GM18867 (cell line): Measurements from ENCODE around the gene SLITRK4.

Source experiments
- ATAC-seq: cut with Tn5 transposase; IDR thresholded peaks from one replicate; pipeline ENCODE4 v1.9.1; 2021; ENCODE audit warnings: mild to moderate bottlenecking, moderate library complexity; ENCODE audit not compliant: unreplicated experiment

SLITRK4 gene, protein sequence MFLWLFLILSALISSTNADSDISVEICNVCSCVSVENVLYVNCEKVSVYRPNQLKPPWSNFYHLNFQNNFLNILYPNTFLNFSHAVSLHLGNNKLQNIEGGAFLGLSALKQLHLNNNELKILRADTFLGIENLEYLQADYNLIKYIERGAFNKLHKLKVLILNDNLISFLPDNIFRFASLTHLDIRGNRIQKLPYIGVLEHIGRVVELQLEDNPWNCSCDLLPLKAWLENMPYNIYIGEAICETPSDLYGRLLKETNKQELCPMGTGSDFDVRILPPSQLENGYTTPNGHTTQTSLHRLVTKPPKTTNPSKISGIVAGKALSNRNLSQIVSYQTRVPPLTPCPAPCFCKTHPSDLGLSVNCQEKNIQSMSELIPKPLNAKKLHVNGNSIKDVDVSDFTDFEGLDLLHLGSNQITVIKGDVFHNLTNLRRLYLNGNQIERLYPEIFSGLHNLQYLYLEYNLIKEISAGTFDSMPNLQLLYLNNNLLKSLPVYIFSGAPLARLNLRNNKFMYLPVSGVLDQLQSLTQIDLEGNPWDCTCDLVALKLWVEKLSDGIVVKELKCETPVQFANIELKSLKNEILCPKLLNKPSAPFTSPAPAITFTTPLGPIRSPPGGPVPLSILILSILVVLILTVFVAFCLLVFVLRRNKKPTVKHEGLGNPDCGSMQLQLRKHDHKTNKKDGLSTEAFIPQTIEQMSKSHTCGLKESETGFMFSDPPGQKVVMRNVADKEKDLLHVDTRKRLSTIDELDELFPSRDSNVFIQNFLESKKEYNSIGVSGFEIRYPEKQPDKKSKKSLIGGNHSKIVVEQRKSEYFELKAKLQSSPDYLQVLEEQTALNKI

DNA sequence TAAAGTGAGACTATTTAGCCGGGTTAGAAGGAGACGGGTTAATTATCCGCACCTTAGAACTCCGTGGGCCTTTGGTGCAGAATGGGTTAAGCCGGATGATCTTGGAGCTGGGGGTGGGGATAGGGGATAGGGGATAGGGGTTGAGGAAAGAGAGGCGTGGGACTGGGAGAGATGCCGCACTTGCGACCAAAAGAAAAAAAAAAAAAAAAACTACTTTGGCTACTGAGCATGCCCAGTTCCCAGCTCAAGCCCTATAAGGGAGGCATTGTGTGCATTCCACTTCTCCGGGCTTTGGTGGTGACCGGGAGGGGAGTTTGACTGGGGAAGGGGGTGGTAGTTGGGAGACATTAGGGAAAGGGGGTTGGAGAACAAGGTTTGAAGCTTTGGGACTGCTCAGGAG, at the start of gene SLITRK4:
Gene SLITRK4 (minus strand): TSS at position 187 of the 400 bp plus-strand sequence. CDS start 4,993 bp downstream, outside the sequence.
- ATAC-seq: no peak

DNA sequence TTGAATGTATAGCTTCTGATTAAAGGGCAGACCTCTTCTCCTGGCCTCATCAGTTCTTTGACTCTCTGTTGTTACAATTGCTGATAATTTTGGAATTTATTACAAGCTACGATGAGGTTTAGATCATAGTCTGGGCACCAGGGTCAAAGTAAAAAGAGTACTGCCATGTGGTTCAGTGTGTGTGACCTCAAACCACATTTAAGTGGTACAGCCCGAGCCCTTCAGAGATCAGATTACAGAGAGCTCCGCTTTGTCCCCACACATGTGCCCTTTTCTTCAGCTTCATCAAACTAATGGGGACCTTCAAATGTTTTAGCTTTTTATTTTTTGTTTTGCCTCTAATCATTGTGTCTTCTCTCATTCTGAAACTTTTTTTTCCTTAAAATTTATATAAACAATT, 47.6 kb upstream of the SLITRK4 start:
- no peak for ATAC-seq

DNA sequence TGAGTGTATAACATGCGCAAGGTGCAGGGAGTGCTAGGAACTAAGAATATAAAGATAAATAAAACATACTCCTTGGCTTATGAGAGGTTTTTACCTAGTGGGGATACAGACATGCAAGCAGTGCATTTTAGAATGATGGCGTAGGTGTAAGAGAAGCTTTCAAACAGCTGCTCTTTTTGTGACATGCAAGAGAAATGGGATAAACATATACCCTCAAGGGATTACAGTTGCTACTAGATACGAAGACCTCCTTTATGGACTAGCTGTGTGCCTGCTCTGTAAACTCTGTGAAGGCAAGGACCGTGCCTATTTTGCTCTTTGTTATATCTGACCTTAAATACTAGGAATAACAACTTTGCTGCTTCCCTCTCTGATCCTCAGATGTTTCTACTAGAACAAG, 39.0 kb upstream of the SLITRK4 start:
- ATAC-seq: no peak

DNA sequence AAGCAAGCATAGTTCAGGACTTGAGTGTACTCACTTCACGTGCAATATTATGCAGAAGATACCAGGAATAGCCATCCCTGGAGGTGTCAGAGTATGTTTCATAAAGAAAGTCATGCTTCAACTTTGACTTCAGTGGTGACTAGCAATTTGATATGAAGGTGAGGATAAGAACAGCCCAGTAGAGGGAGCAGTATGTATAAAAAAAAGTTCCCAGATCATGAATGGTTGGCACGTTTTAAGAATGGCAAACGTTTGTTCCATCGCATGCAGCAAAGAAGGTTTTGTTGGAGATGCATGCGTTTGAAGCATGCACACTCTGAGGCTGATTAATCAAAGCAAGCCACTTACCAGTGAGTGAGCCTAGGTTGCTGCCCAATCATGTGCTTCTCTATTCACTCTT, 33.5 kb upstream of the SLITRK4 start:
- no peak for ATAC-seq

DNA sequence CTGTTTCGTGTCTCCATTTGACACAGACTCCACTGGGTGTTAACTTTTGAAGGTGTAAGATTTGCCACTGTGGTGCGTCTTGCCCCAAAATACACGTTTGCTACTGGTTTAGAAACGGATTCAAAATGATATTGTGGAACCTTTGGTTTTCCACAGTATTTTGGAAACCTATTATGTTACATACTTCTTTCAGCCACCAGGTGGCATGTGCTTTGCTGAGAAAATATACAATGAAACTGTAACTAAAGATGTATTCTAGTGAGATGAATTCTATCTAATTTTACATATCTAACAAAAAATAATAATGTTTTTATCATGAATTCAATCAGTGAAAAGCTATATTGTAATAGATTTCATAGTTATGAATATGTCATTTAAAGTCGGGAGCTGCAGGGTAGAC, 28.4 kb upstream of the SLITRK4 start:
- no peak for ATAC-seq

DNA sequence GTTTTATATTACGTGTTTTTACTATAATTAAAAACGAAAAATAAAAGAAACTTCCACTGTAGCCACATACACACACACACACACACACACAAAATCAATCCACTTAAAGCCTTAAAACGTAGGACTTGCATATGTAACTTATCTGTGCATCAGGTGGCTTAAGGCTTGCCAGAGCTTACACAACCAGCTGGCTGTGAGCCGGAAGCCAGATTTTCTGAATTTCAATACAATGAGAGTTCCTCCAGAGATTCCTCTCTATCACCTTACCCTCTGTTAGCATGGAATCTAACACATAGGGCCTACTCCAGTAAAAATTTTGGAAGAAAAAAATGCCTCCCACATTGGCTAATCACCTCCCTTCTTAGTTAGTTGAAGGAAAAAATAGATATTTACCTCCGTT, 27.9 kb upstream of the SLITRK4 start:
- ATAC-seq: no peak

DNA sequence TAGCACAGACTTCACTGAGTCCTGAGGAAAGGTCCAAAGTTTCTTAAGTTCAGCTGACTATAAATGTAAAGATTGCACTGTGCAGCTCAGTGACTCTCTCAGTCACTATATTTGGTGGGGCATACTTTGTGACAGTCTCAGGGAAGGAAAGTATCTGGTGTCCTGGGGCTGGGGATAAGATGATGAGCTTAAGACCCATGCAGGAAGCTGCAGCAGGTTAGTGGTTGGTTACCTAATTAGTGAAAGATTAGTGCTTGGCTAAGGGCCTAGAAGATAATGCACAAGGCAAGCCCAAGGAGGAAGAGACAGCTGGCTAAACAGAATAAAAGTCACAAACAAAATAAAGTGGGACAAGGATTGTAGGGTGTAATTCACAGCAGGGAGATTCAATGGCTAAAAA, 25.4 kb upstream of the SLITRK4 start:
- ATAC-seq: no peak

DNA sequence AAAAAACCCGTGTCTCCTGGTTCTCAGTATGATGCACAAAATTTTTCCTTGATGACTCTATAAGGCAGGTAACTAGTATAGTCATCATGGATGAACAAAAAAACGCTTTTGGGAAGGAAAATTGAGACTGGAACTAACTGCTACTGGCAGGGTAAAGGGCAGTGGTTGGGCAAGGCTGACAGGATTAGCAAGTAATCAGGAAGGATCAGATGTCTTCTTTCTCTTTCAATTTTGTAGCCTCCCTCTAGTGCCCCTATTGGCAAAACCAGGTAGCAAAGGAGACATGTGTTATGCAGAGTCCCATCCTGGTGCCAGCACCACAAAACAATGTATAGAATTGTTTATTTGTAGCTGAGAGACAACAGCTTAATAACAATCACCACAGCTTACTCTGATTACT, 12.8 kb upstream of the SLITRK4 start:
- peak; percentile 97 for ATAC-seq

DNA sequence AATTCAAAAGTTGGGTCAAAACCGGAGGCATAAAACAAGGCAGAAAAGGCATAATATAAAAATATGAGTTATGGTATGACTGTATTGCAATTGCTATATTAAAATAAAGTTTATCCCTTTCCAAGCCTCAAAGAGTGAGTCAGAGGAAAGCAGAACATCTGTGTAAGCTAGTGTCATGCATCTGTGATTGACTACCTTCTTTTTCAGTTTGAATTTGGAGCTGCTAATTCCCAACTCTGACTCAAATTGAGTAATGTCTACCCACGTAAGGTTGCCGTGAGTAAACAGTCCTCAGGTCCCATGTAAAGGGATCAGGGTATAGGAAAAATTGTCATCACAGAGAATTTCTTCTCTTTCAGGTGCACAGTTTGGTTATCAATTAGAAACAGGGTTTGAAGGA, 6.5 kb upstream of the SLITRK4 start:
- ATAC-seq: no peak

DNA sequence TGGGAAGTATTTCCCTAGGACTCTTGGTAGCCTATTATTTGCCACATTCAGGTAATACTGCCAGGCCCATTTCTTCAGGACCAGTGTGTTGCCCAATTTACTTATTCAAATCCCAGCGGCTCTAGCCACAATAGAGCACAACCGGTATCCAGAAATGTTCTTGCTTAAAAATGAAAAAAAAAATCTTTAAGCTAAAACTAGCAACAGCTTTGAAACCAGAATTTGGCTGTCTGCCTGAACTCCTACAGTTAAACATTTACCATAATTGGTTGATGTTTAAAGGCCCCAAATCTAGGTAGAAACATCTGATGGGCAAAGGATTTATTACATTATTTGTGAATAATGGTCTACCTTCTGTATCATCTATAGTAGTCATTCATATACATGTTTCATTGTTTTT, 930 bp upstream of the SLITRK4 start:
- ATAC-seq: no peak

DNA sequence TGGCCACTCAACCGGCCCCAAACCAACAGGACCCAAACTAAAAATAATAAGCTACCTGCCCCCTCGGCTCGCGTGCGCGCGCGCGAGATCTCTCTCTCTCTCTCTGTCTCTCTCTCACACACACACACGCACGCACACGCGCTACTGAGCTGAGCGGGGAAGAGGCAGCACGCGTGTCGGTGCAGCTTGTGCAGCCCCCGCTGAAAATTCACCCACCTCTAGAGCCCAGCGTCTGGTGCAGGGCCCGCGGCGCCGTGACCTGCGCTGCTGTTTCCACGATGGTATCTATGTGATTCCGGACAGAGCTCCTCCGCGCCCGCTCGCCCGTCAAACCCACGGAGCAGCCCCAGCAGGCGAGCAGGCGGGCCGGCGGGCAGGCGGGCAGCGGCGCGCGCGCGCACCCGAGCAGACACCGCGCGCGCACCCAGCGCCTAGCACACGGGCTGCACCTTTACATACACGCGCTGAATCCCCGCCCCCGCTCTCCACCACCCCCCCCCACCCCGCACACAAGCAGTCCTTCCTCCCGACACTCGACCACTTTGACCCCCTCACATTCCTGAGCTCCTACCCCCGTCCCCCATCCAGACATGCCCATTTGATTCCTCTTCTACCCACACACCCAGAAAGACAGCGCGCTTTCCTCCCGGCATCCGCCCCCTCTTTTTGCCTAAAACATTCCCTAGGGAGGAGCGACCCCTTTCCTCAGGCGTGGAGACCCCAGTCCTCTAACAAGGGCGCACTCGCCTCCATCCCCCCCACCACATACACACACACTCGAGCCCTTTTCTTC, 1.0 kb downstream of the SLITRK4 start:
- ATAC-seq: no peak

DNA sequence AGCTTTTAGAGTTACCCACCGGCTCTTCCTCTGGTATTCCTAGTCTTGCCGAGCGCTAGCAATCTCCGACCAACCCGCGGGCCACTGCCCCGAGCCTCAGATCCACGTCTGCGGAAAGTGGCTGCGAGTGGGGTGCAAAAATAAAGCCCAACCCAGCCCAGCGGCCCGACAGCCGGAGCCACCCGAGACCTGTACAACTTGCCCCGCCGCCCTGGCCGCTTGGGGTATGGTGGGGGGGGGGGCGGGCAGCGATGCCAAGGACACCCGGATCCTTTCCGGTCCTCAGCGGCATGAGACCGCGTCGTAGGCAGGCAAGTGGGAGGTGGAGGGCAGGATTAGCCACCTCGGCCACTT, 1.6 kb downstream of the SLITRK4 start:
- no peak for ATAC-seq

DNA sequence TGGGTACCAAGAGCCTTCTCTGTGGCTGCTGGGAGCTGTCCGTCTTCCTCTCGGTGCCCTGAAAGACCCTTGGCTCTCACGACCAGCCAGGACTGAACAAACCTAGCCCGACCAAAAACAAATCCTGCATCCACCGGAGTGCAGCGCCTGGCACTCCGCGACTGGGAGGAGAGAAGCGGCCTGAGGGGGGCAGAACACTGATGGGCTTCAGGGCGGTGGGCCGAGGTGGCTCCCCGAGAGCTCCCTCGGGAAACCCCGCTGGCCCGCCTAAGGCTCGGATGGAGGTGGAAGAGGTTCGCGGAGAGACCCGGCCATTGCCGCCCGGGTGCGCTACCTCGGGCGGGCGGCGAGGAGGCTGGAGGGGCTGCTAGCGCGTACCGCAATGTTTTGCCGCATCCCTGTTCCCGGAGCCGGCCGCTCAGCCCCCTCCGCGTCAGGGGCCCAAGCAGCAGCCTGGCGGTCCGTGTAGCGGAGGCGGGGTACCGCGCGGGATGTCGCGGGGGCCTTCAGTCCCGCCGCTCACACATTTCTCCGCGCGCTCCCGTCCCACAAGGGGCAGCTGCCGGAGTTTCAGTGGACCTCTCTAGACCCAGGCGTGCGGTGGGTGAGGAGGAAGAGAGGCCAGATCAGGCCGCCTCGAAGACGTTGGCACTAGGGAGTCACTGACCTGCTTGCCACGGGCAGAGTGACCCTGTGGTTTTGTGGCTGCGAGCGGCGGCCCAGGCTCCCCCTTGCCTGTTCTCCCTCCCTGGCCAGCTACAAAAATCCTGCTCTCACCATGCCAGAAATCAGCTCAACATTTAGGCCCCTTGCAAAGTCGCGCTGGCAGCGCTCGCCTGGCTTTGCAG, 2.2 kb downstream of the SLITRK4 start:
- ATAC-seq: no peak

DNA sequence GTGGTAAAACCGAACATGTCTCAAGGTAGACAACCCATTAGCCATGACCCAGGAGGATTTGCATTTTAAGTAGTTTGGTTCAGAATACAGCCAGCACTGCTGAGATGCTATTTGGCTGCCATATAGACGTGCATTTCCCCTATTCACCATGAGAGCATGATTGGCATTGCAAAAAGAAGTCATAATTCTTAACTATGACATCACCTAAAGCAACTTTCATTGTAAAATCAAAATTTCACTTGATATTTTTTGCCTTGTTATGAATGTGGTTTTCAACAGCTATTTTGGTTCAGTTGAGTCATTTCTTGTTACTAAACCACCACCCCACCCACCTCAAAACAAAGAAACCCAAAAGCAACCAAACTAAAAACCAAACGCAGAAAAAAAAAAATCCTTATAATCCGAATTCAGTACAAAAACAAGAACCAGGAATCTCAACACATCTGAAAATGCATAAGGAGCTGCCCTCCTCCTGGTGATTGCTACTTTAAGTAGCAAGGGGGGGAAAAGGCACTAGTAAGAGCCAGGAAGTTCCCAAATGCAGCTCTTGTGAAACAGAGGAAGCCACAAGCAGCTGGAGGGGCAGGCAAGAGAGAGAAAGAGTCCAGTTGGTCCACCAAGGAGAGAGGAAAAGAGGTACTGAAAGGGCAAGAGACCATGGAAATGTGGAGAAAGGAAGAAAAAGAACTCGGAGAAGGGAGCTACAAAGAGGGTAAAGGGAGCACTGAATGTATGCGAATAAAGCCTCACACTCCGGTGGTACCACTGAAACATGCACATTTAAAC, 3.1 kb downstream of the SLITRK4 start:
- ATAC-seq: no peak

DNA sequence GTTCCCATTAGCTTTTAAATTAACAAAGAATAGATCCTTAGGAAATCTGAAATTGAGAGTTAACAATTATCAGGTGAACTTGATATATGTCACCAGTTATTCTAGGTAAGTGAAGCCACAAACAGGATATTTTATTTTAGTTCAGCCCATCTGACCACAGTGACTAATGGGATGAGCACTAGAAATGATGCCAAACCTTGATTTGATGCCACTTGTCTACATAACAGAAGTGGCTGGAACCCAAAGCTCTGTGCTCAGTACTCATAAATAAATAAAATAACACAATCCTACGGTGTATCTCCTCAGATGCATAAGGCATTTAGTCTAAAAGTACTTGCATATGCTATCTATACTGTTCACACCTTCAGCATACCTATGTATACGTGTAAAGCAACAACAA, 12.2 kb downstream of the SLITRK4 start:
- ATAC-seq: no peak

DNA sequence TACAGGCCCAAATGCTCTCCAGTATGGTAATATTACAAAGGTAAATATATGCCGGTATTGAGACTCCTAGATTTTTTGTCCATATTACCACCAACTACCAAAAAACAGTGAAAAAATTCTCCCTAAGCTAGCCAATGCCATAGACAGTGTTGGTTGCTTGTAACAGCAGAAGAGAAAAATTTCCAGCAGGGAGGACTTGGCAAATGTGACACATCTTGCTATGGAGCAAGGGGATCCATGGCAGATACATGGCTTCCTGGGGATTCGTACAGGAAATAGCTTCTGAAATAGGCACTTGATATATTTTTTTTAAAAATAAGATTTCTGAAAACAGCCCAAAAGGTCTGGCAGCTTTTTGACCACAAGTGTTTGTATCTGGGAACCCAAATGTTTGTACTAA, 14.6 kb downstream of the SLITRK4 start:
- no peak for ATAC-seq

DNA sequence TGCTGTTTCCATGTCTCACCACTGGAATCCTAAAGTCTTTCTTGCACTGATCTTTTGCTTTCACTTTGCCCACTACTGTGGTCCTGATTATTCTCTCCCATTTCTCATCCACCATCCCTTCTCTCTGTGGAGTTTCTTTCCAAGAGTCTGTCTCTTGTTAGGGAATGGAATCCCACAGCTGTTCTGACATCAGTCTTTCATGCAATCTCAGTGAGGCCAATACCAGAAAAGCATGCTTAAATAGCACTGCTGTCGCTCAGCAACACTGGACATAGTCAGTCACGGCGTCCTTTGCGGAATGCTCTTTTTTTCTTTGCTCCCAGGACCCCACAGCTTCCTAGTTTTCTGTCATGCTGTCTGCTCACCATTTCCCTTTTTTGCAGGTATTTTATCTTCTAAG, 20.1 kb downstream of the SLITRK4 start:
- ATAC-seq: no peak

DNA sequence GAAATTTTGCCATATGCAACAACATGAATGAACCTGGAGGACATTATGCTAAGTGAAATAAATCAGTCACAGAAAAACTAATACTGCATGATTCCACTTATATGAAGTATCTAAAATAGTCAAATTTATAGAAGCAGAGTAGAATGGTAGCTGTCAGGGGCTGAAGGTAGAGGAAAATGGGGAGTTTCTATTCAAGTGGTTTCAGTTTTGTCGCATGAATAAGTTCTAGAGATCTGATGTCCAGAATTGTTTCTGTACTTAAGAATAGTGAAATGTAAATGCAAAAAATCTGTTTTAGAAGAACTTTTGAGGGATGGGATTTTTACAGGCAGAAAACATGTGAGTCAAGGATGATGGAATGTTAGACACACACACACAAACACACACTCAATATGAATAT, 34.1 kb downstream of the SLITRK4 start:
- ATAC-seq: no peak

DNA sequence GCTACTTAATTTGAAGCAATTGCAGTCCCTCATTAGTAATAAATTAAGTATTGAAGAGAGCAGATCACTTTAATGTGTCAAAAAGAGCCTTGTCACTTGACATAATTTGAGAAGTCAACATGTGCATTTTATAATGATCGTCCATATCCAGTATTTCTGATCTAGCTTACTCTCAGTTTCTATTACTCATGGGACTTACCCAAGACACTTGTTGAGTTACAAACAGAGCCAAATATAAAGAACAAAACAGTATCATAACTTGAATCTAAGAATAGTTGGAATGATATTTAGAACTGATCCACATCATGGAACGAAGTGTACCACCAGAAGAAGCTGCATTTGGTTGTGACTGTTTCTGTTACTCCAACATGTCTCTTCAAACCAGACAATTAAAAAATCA, 54.7 kb downstream of the SLITRK4 start:
- ATAC-seq: no peak

DNA sequence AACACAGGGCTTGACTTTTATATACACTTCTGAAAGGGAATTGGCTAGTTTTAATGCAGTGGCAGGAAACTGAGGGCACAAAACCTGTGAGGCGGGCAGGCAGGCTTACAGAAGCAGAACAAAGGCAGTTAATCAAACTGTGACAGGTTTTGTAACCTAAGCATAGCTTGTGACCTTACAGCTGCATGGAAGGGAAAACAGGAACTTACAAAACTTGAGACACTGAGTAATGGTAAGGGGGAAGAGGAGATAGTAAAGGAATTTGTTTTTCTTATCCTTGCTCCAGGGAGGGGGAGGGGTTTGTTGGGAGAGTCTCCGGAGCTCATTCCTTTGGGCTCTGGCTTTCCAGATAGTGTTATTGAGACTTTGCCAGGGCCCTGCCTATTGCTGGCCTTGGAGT, 55.6 kb downstream of the SLITRK4 start:
- no peak for ATAC-seq
